CD4-positive, alpha-beta T cell (primary cell): ENCODE measurements around the gene LRP10. TPM values are rescaled to one million over a fixed set of nuclear protein-coding genes. Genes with fewer than 3 reads are reported as not detected.

Experiments
- ATAC-seq: fragments of 200-7000 bp; cut with Tn5 transposase; one replicate; pipeline ENCODE4 v1.10.0; 2022; ENCODE audit warnings: mild to moderate bottlenecking; ENCODE audit not compliant: poor library complexity
- CTCF ChIA-PET: fragments of 350-600 bp; sonication (Branson Sonifier 250); formaldehyde crosslinking; loops from one replicate; lab custom pipeline; 2021; ENCODE audit warnings: antibody characterized with exemption, inconsistent platforms; lab: Charles Lee
- POLR2A ChIA-PET: fragments of 350-600 bp; sonication (Branson Sonifier 250); formaldehyde crosslinking; loops from one replicate; lab custom pipeline; 2021; ENCODE audit warnings: antibody characterized with exemption, inconsistent platforms; lab: Charles Lee
- DNase-seq, 14 experiments: peaks; one replicate each; pipeline ENCODE4 v3.0.0-alpha.2; 2013 to 2020; ENCODE audit warnings: mixed read lengths in 2 of 14
- H3K27ac ChIP-seq, 2 donors: one replicate each; pipeline versions ENCODE4 v1.5.1 to v1.7.0; 2013; ENCODE audit warnings: low read length in 2 of 2, low read depth in 1 of 2, mild to moderate bottlenecking in 1 of 2
- H3K27me3 ChIP-seq, 2 experiments: 1 replicate in 1 of 2; 2 replicates in 1 of 2; pipeline versions ENCODE4 v1.6.1 to v1.7.0; 2013; ENCODE audit warnings: low read length in 2 of 2, control low read depth in 1 of 2, mild to moderate bottlenecking in 1 of 2, moderate library complexity in 1 of 2; ENCODE audit not compliant: insufficient read depth in 2 of 2, control insufficient read depth in 1 of 2
- H3K36me3 ChIP-seq: one replicate; pipeline ENCODE4 v1.6.1; 2013; ENCODE audit warnings: low read length, control low read depth; ENCODE audit not compliant: insufficient read depth
- H3K4me1 ChIP-seq: one replicate; pipeline ENCODE4 v1.6.1; 2013; ENCODE audit warnings: low read length, control low read depth; ENCODE audit not compliant: insufficient read depth
- H3K4me3 ChIP-seq: one replicate; pipeline ENCODE4 v1.5.1; 2013; ENCODE audit warnings: mild to moderate bottlenecking, low read length, moderate library complexity
- H3K9me3 ChIP-seq, 2 experiments: 1 replicate in 1 of 2; 2 replicates in 1 of 2; pipeline versions ENCODE4 v1.6.1 to v1.7.0; 2013; ENCODE audit warnings: low read length in 2 of 2, mild to moderate bottlenecking in 2 of 2, control low read depth in 1 of 2, moderate library complexity in 1 of 2; ENCODE audit not compliant: control insufficient read depth in 1 of 2, insufficient read depth in 1 of 2
- H3K27ac Mint-ChIP-seq: one replicate; pipeline ENCODE4 v1.8.0; 2020; ENCODE audit warnings: mixed read lengths
- H3K27me3 Mint-ChIP-seq: one replicate; pipeline ENCODE4 v1.8.0; 2021; ENCODE audit warnings: mixed read lengths
- H3K36me3 Mint-ChIP-seq: one replicate; pipeline ENCODE4 v1.8.0; 2021; ENCODE audit warnings: low read depth, mixed read lengths
- H3K4me1 Mint-ChIP-seq: one replicate; pipeline ENCODE4 v1.8.0; 2021; ENCODE audit warnings: low read depth, mixed read lengths
- H3K4me3 Mint-ChIP-seq: one replicate; pipeline ENCODE4 v1.8.0; 2020; ENCODE audit warnings: mild to moderate bottlenecking, mixed read lengths
- H3K9me3 Mint-ChIP-seq: one replicate; pipeline ENCODE4 v1.8.0; 2020; ENCODE audit warnings: mixed read lengths
- CTCF ChIP-seq: fragments of 200-600 bp; IDR thresholded peaks from one replicate; pipeline ENCODE4 v1.8.0; 2022; ENCODE audit warnings: antibody characterized with exemption, mild to moderate bottlenecking
- intact Hi-C, 2 experiments: fragments of 100-400 bp; cut with DNase I in 1 of 2; cut with micrococcal nuclease in 1 of 2; formaldehyde crosslinking; loops; one replicate each; pipeline versions ENCODE4 v1.15.1 to v1.9.0; 2023 to 2025; cut with DNase I, micrococcal nuclease
- total RNA-seq, 174 experiments: library from RNA in 2 of 174; stranded (reverse) in 2 of 174; gene quantifications; one replicate each; pipeline ENCODE4 v1.2.3 and lab custom pipeline; 2021 to 2026

LRP10 gene
- total RNA-seq, 2 experiments from 2014 or later, result 52.4 to 54.6 TPM

- no peaks in the 10 kb centered on the region for H3K27me3 ChIP-seq
- no peak overlapping the region for H3K4me3 ChIP-seq
- H3K27ac Mint-ChIP-seq, result no peak overlapping the region
- ATAC-seq (no peak), DNase-seq (no peak)
- no peaks in the 10 kb centered on the region for H3K27me3 Mint-ChIP-seq
- H3K9me3 ChIP-seq, result no peaks in the 10 kb centered on the region
- intact Hi-C loops, result no loop called here
- H3K27ac ChIP-seq, result peak overlapping the region in 1 of 2 donors; percentile 16
- peaks cover 61% of the 10 kb centered on the region for H3K36me3 ChIP-seq
- no peak overlapping the region for H3K4me3 Mint-ChIP-seq
- TF ChIP-seq CTCF, result no peak
- ChIA-PET POLR2A (no interaction called here), CTCF (no interaction called here)
- H3K9me3 Mint-ChIP-seq, result no peaks in the 10 kb centered on the region
- H3K4me1 Mint-ChIP-seq, result peaks cover 29% of the 10 kb centered on the region
- peaks cover 33% of the 10 kb centered on the region for H3K4me1 ChIP-seq
- peaks cover 59% of the 10 kb centered on the region for H3K36me3 Mint-ChIP-seq
These were observed 7.0 kb downstream of the LRP10 start for GRCh38 chr14:22878271-22879246.

GRCh38 chr14:22882064-22882463 is 10.5 kb downstream of the LRP10 start:
- H3K36me3 Mint-ChIP-seq, result peaks cover 29% of the 10 kb centered on the region
- ChIA-PET POLR2A (interaction anchor here (1.0 to 8.8 kb wide), 6 partner anchors 10 to 116 kb away, joined by 3 to 97 read pairs (median 6); partner anchors contain the start of genes LRP10, OXA1L and RBM23), CTCF (interaction anchor here (6.1 kb wide), 1 partner anchor 10 kb away, joined by 67 read pairs; the partner anchor contains the start of gene LRP10)
- Histone ChIP-seq H3K36me3 (peaks cover 26% of the 10 kb centered on the region), H3K27me3 (no peaks in the 10 kb centered on the region), H3K4me3 (no peak overlapping the region), H3K4me1 (peaks cover 36% of the 10 kb centered on the region), H3K27ac (no peak overlapping the region), H3K9me3 (no peaks in the 10 kb centered on the region)
- peaks cover 48% of the 10 kb centered on the region for H3K4me1 Mint-ChIP-seq
- H3K27ac Mint-ChIP-seq, result peak overlapping the region; percentile 79
- DNase-seq (no peak), ATAC-seq (no peak)
- H3K9me3 Mint-ChIP-seq, result no peaks in the 10 kb centered on the region
- no peaks in the 10 kb centered on the region for H3K27me3 Mint-ChIP-seq
- intact Hi-C loops, result no loop called here
- TF ChIP-seq CTCF, result no peak
- H3K4me3 Mint-ChIP-seq, result peak overlapping the region; percentile 1

GRCh38 chr14:22882529-22883172 is 11.1 kb downstream of the LRP10 start:
- peak overlapping the region; percentile 79 for H3K27ac Mint-ChIP-seq
- ATAC-seq, result peak; percentile 44
- peaks cover 53% of the 10 kb centered on the region for H3K4me1 Mint-ChIP-seq

More at GRCh38 chr14:22882529-22883172, 11.1 kb downstream of the LRP10 start:
- Histone ChIP-seq H3K4me1 (peaks cover 41% of the 10 kb centered on the region), H3K27ac (no peak overlapping the region), H3K4me3 (no peak overlapping the region), H3K9me3 (no peaks in the 10 kb centered on the region), H3K27me3 (no peaks in the 10 kb centered on the region), H3K36me3 (peaks cover 20% of the 10 kb centered on the region)
- H3K36me3 Mint-ChIP-seq, result peaks cover 25% of the 10 kb centered on the region
- ChIA-PET POLR2A (interaction anchor here (0.6 to 8.8 kb wide), 8 partner anchors 10 to 116 kb away, joined by 3 to 97 read pairs (median 5); partner anchors contain the start of genes LRP10, OXA1L and RBM23), CTCF (interaction anchor here (1.2 to 6.1 kb wide), 3 partner anchors 11 to 186 kb away, joined by 3 to 67 read pairs (median 4); partner anchors contain the start of gene LRP10)
- TF ChIP-seq CTCF, result no peak
- H3K27me3 Mint-ChIP-seq, result no peaks in the 10 kb centered on the region
- H3K9me3 Mint-ChIP-seq, result no peaks in the 10 kb centered on the region
- H3K4me3 Mint-ChIP-seq, result peak overlapping the region; percentile 20
- DNase-seq, result peak in 8 of 14 experiments; percentile 15 to 82 (median 52)
- intact Hi-C loops, result no loop called here
